Endothelial cell of coronary artery (primary cell): ENCODE results near the gene UBTD1. TPM values are rescaled to one million over a fixed set of nuclear protein-coding genes. Genes with fewer than 3 reads are reported as not detected.

ENCODE experiments used
- total RNA-seq: library from RNA; depleted of rRNA; stranded (reverse); fragments of >200 nt; gene quantifications from 2 replicates; pipeline ENCODE4 v1.2.3, GENCODE V29; 2014

The UBTD1 gene, protein sequence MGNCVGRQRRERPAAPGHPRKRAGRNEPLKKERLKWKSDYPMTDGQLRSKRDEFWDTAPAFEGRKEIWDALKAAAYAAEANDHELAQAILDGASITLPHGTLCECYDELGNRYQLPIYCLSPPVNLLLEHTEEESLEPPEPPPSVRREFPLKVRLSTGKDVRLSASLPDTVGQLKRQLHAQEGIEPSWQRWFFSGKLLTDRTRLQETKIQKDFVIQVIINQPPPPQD
- total RNA-seq: 41.0 and 58.7 TPM in 2 replicates

DNA sequence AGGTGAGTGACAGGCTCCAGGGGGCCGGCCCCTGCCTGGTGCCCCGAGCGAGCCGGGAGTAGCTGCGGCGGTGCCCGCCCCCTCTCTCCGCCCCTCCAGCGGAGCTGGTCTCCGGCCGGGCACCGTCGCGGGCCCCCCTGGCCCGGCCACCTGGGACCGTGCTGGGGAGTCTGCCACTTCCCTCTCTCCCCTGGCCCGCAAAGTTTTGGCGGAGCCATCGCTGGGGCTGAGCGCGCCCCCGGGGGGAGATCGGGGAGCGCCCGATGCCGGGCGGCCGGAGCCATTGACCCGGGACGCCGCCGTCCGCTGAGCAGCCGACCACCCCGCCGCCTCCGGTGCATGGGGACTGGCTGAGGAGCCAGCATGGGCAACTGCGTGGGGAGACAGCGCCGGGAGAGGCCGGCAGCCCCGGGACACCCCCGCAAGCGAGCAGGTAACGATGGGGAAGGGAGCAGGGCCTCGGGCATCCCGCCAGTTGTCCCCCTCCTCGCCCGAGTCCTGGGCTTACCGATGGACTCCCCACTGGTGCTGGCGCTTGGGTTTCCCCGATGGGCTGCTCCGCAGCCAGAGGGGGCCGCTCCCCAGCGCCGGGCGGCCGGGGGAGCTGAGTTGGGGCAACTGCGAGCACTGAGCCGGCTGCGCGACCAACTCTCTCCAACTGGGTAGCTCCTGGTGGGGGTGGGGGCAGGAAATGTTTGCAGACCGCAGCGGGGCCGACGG is at the start of gene UBTD1:
TSS of gene UBTD1 (plus strand) at position 84 of the 720 bp plus-strand sequence. CDS start at position 364, 280 bp downstream.

DNA sequence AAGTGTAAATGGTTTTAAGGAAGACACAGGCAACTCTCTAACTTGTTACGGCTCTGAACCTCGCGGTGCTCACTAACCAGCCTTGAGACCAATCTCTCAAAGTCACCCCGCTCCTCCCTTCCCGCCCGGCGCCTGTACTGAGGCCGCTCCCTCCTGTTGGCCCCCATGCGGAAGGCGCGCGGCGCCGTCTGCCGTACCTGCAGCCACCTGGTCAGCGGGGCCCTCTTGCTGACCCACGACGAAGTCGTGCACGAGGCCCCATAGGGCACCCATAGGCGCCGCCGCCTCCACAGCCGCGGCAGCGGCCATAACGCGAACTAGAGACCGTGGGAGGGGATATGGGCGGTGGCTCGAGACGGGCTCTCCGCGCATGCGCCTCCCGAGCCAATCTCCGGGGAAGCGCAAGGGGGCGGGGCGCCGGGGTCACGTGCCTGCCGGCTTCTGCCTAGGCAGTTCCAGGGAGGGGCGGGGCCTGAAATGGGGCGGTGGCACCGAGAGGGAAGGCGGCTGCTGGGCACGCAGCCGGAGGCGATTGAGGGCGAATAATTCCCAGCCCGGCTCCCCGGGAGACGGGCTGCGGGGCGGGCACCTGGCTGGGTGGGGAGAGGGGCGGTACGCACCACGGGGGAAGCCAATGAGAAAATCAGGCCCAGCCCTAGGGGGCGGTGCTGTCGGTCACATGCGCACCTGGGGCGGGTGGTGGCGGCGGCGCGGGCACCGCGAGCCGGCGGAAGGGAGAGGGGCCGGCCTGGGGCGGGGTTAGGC is 466 bp upstream of the UBTD1 start, which contains the start of gene MMS19:
TSS of gene MMS19 (minus strand) at position 347 of the 765 bp plus-strand sequence. CDS start at position 309, 38 bp downstream.

DNA sequence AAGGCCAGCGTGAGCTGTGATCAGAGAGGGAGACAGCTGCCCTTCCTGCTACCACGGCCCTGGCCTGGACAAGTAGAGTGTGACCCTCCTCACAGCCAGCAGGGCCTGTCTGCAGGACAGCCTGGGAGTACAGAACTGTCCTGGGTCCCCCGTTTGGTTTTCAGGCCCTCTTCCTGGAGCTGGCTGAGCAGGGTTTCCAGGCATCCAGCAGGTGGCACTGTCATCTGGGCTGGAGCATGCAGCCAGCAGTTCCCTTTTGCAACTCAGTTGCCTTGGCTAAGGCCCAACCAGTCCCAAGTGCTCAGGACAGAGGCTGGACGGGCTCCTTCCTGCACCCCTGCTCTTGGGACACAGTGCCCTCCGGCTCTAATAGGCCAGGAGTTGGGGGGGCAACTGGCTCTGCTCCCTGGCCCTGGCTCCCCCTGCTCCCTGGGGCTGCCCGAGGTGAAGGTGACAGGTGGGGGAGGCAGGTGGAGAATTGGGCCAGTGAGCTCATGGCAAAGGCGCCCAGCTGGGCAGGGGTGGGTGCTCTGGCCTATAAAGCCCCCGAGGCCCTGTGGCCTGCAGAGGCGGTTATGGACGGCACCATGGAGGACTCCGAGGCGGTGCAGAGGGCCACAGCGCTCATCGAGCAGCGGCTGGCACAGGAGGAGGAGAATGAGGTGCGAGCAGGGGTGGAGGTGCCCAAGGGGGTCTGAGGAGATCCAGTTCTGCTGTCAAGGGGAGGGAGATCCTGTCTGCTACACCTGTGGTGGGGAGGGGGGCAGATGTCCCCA is 73.7 kb downstream of the UBTD1 start, which contains the start of gene ANKRD2:
TSS of gene ANKRD2 (plus strand) at position 566 of the 776 bp plus-strand sequence. CDS start at position 576, 10 bp downstream.

DNA sequence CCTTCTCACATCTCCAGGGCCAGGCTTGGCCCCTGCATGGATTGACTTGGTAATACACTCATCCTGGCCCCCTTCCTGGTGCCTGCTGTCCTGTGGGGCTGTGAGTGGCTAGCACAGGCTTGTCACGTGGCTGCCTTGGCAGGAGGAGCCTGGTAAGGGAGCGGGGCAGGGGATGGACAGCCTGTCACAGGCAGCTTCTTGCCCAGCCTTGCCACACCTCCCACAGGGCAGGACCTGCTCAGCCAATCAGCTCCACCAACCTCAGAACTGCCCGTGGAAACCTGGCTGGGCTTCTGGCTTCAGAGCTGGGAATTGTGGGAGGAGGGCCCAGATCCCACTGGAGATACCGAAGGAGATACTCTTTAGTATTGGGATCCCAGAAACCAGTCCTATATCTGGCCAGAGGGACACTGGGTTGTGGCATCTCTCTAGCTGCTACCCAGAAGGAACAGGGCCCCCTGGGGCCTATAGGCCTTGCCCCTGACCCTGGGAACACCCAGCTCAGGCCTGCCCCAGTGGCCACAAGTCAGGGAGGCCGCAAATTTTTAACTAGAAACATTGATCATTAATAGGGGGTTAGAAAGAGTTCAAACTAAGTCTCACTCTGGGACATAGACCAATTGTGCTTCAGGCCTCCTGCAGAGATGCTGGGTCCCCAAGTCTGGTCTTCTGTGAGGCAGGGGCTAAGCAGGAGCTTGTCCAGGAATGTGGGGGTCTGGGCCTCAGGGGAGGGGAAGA is 85.5 kb downstream of the UBTD1 start, which contains the start of gene HOGA1:
TSS of gene HOGA1 (plus strand) at position 330 of the 738 bp plus-strand sequence. CDS start at position 645, 315 bp downstream.

DNA sequence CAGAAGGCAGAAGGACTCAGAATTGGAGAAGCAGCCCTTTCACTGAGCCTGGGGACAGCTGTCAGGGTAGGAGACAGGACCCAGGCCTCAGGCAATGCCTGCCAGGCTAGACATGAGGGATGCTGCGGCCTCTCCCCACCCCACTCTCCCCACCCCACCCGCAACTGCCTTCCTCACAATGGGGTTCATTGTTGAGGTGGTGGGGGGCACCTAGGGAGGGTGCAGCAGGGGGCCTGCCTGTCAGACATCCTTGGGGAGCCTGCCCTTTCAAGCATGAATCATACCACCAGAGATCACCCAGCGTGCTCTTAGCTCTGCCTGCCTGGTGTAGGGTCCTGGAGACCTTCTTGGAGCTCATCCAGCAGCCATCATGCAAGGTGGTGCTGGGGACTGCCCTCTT is 90.8 kb downstream of the UBTD1 start, which contains the start of gene C10orf62:
TSS of gene C10orf62 (plus strand) at position 243 of the 400 bp plus-strand sequence. CDS start 177 bp downstream, outside the sequence.

Other genes starting within 250 kb of the UBTD1 start
- 7.2 and 11.8 TPM in 2 replicates for gene ARHGAP19, start 206.3 kb upstream of the UBTD1 start, total RNA-seq
- gene FRAT1, start 179.7 kb upstream of the UBTD1 start, total RNA-seq: 2.3 and 2.6 TPM in 2 replicates
- 7.8 and 10.1 TPM in 2 replicates for gene FRAT2, start 164.2 kb upstream of the UBTD1 start, total RNA-seq
- gene RRP12, start 97.6 kb upstream of the UBTD1 start, total RNA-seq: 16.3 and 19.1 TPM in 2 replicates
- 299 and 370 TPM in 2 replicates for gene PGAM1, start 72.7 kb upstream of the UBTD1 start, total RNA-seq
- 28.8 and 31.2 TPM in 2 replicates for gene EXOSC1, start 52.9 kb upstream of the UBTD1 start, total RNA-seq
- 37.6 and 41.4 TPM in 2 replicates for gene ZDHHC16, start 52.7 kb upstream of the UBTD1 start, total RNA-seq
- 56.8 and 83.9 TPM in 2 replicates for gene MMS19, start 502 bp upstream of the UBTD1 start, total RNA-seq
- gene ANKRD2, start 73.9 kb downstream of the UBTD1 start, total RNA-seq: 0.36 and 0.56 TPM in 2 replicates
- gene HOGA1, start 85.5 kb downstream of the UBTD1 start, total RNA-seq: 0.09 and 0.18 TPM in 2 replicates
- not detected in 2 replicates for gene C10orf62, start 90.8 kb downstream of the UBTD1 start, total RNA-seq
- 3.1 TPM in 2 replicates for gene MORN4, start 134.6 kb downstream of the UBTD1 start, total RNA-seq
- 10.3 and 10.7 TPM in 2 replicates for gene PI4K2A, start 141.7 kb downstream of the UBTD1 start, total RNA-seq
- gene AVPI1, start 188.3 kb downstream of the UBTD1 start, total RNA-seq: 1.6 and 2.2 TPM in 2 replicates
- 11.2 and 12.5 TPM in 2 replicates for gene MARVELD1, start 214.8 kb downstream of the UBTD1 start, total RNA-seq
- 13.8 and 21.4 TPM in 2 replicates for gene ZFYVE27, start 238.2 kb downstream of the UBTD1 start, total RNA-seq